Mesenchymal stem cell (in vitro differentiated cells and primary cell): Measurements from ENCODE around the gene CEP89.

Experiments used
- DNase-seq: peaks from one replicate; pipeline ENCODE4 v3.0.0-alpha.2; 2013
- H2AFZ ChIP-seq: one replicate; pipeline ENCODE4 v1.6.1; 2013; ENCODE audit warnings: low read depth, mild to moderate bottlenecking, control low read depth, inconsistent platforms, low read length, moderate library complexity
- H2AK5ac ChIP-seq: 2 replicates; pipeline ENCODE4 v1.6.1; 2013; ENCODE audit warnings: low read length, moderate library complexity, mild to moderate bottlenecking, inconsistent platforms; ENCODE audit not compliant: severe bottlenecking
- H2BK120ac ChIP-seq: one replicate; pipeline ENCODE4 v1.6.1; 2013; ENCODE audit warnings: low read depth, mild to moderate bottlenecking, inconsistent platforms, low read length, moderate library complexity
- H2BK12ac ChIP-seq, 2 experiments: one replicate each; pipeline ENCODE4 v1.6.1; 2013; ENCODE audit warnings: inconsistent platforms in 2 of 2, low read length in 2 of 2, mild to moderate bottlenecking in 2 of 2, moderate library complexity in 2 of 2, control low read depth in 1 of 2
- H2BK15ac ChIP-seq: one replicate; pipeline ENCODE4 v1.6.1; 2013; ENCODE audit warnings: mild to moderate bottlenecking, low read depth, inconsistent platforms; ENCODE audit not compliant: poor library complexity, severe bottlenecking
- H2BK5ac ChIP-seq: 2 replicates; pipeline ENCODE4 v1.6.1; 2013; ENCODE audit warnings: low read depth, mild to moderate bottlenecking, low read length, control low read depth, inconsistent platforms; ENCODE audit not compliant: poor library complexity, severe bottlenecking
- H3K14ac ChIP-seq, 2 experiments: one replicate each; pipeline ENCODE4 v1.6.1; 2013; ENCODE audit warnings: inconsistent platforms in 2 of 2, low read length in 2 of 2, control low read depth in 1 of 2, mild to moderate bottlenecking in 1 of 2, moderate library complexity in 1 of 2
- H3K18ac ChIP-seq, 2 experiments: one replicate each; pipeline ENCODE4 v1.6.1; 2013; ENCODE audit warnings: inconsistent platforms in 2 of 2, low read length in 2 of 2, control low read depth in 1 of 2, low read depth in 1 of 2, mild to moderate bottlenecking in 1 of 2
- H3K23ac ChIP-seq, 2 experiments: one replicate each; pipeline ENCODE4 v1.6.1; 2013; ENCODE audit warnings: inconsistent platforms in 2 of 2, low read length in 2 of 2, mild to moderate bottlenecking in 2 of 2, moderate library complexity in 2 of 2, control low read depth in 1 of 2
- H3K27ac ChIP-seq: 2 replicates; pipeline ENCODE4 v1.5.1; 2013; ENCODE audit warnings: mild to moderate bottlenecking, moderate library complexity, low read length, control low read depth, inconsistent platforms; ENCODE audit not compliant: poor library complexity, severe bottlenecking
- H3K27me3 ChIP-seq, 2 experiments: 2 replicates each; pipeline versions ENCODE4 v1.6.1 to v1.7.0; 2013; ENCODE audit warnings: low read length in 2 of 2, mild to moderate bottlenecking in 2 of 2, moderate library complexity in 2 of 2, control low read depth in 1 of 2, inconsistent platforms in 1 of 2; ENCODE audit not compliant: control insufficient read depth in 1 of 2, insufficient read depth in 1 of 2
- H3K36me3 ChIP-seq, 2 experiments: 2 replicates each; pipeline versions ENCODE4 v1.6.1 to v1.7.0; 2013; ENCODE audit warnings: low read length in 2 of 2, control low read depth in 1 of 2, inconsistent platforms in 1 of 2, low read depth in 1 of 2, mild to moderate bottlenecking in 1 of 2; ENCODE audit not compliant: insufficient read depth in 2 of 2, control insufficient read depth in 1 of 2
- H3K4ac ChIP-seq, 2 experiments: one replicate each; pipeline ENCODE4 v1.6.1; 2013; ENCODE audit warnings: inconsistent platforms in 2 of 2, low read length in 2 of 2, mild to moderate bottlenecking in 2 of 2, moderate library complexity in 2 of 2, control low read depth in 1 of 2, low read depth in 1 of 2
- H3K4me1 ChIP-seq: 2 replicates; pipeline ENCODE4 v1.6.1; 2013; ENCODE audit warnings: low read depth, low read length, control low read depth; ENCODE audit not compliant: control insufficient read depth, insufficient read depth
- H3K4me2 ChIP-seq: 2 replicates; pipeline ENCODE4 v1.6.1; 2013; ENCODE audit warnings: low read length, mild to moderate bottlenecking, inconsistent platforms; ENCODE audit not compliant: poor library complexity, severe bottlenecking
- H3K4me3 ChIP-seq, 2 experiments: 2 replicates each; pipeline versions ENCODE4 v1.5.1 to v1.7.0; 2013; ENCODE audit warnings: low read length in 2 of 2, mild to moderate bottlenecking in 2 of 2, control low read depth in 1 of 2, low read depth in 1 of 2; ENCODE audit not compliant: insufficient read depth in 1 of 2
- H3K79me1 ChIP-seq: replicated peaks from 2 replicates; pipeline ENCODE4 v1.6.1; 2013; ENCODE audit warnings: mild to moderate bottlenecking, control low read depth, low read length, inconsistent platforms; ENCODE audit not compliant: poor library complexity, severe bottlenecking
- H3K9ac ChIP-seq: 2 replicates; pipeline ENCODE4 v1.7.0; 2013; ENCODE audit warnings: mild to moderate bottlenecking, low read length, moderate library complexity
- H3K9me3 ChIP-seq: 2 replicates; pipeline ENCODE4 v1.7.0; 2013; ENCODE audit warnings: mild to moderate bottlenecking, low read length; ENCODE audit not compliant: control insufficient read depth
- H4K8ac ChIP-seq: one replicate; pipeline ENCODE4 v1.6.1; 2013; ENCODE audit warnings: inconsistent platforms, mild to moderate bottlenecking, low read length, moderate library complexity
- H4K91ac ChIP-seq: one replicate; pipeline ENCODE4 v1.6.1; 2013; ENCODE audit warnings: mild to moderate bottlenecking, low read length, inconsistent platforms
- WGBS: methylation state at CpG from one replicate; pipeline ENCODE4 v1.1.7; 2013; ENCODE audit warnings: mixed read lengths; 5-methylcytosine and 5-hydroxymethylcytosine counted together

CEP89 gene

GRCh38 chr19:32874605-32875004 is 97.2 kb downstream of the CEP89 start:
- Histone ChIP-seq H3K4me1 (peaks cover 18% of the 10 kb centered on the region), H2BK5ac (no peak overlapping the region), H3K9ac (no peak overlapping the region), H4K91ac (no peak overlapping the region), H3K27ac (no peak overlapping the region), H3K9me3 (no peaks in the 10 kb centered on the region), H4K8ac (no peak overlapping the region), H3K4me2 (no peak overlapping the region), H3K27me3 (peaks cover 0 to 6% of the 10 kb centered on the region in 2 experiments), H3K36me3 (peaks cover 21 to 22% of the 10 kb centered on the region in 2 experiments), H2AK5ac (no peak overlapping the region), H2AFZ (no peak overlapping the region), H3K4ac (no peak overlapping the region), H2BK12ac (no peak overlapping the region), H3K14ac (no peak overlapping the region), H3K23ac (no peak overlapping the region), H2BK120ac (no peak overlapping the region), H3K4me3 (no peak overlapping the region), H3K18ac (no peak overlapping the region), H3K79me1 (no peaks in the 10 kb centered on the region), H2BK15ac (no peak overlapping the region)
- WGBS = 79% methylated on average over 9 of the region's 9 CpGs
- DNase-seq = no peak

- 87% methylated on average over 16 of the region's 18 CpGs for WGBS
- H3K23ac ChIP-seq = no peak overlapping the region
- no peaks in the 10 kb centered on the region for H3K9me3 ChIP-seq
- peaks cover 23% of the 10 kb centered on the region for H3K4me1 ChIP-seq
- H3K4me2 ChIP-seq = no peak overlapping the region
- H2AFZ ChIP-seq = no peak overlapping the region
- no peak overlapping the region for H3K14ac ChIP-seq
- no peak overlapping the region for H3K9ac ChIP-seq
- no peak overlapping the region for H3K4me3 ChIP-seq
- no peak overlapping the region for H4K91ac ChIP-seq
- no peak overlapping the region for H2AK5ac ChIP-seq
- H2BK12ac ChIP-seq = no peak overlapping the region
- H3K79me1 ChIP-seq = no peaks in the 10 kb centered on the region
- no peak overlapping the region for H2BK15ac ChIP-seq
- no peak for DNase-seq
- H3K27me3 ChIP-seq = peaks cover 0 to 6% of the 10 kb centered on the region in 2 experiments
- H2BK5ac ChIP-seq = no peak overlapping the region
- H3K27ac ChIP-seq = no peak overlapping the region
- no peak overlapping the region for H4K8ac ChIP-seq
- peaks cover 9 to 11% of the 10 kb centered on the region in 2 experiments for H3K36me3 ChIP-seq
- no peak overlapping the region for H3K18ac ChIP-seq
- H2BK120ac ChIP-seq = no peak overlapping the region
- no peak overlapping the region for H3K4ac ChIP-seq
Observed at GRCh38 chr19:32873247-32873959, 98.4 kb downstream of the CEP89 start.

GRCh38 chr19:32872391-32872790 is 99.4 kb downstream of the CEP89 start:
- Histone ChIP-seq H3K9me3 (no peaks in the 10 kb centered on the region), H2AK5ac (no peak overlapping the region), H2BK15ac (no peak overlapping the region), H3K4me2 (no peak overlapping the region), H3K27me3 (peaks cover 0 to 6% of the 10 kb centered on the region in 2 experiments), H2BK12ac (no peak overlapping the region), H3K36me3 (peaks cover 3 to 5% of the 10 kb centered on the region in 2 experiments), H4K8ac (no peak overlapping the region), H3K4me3 (no peak overlapping the region), H3K18ac (no peak overlapping the region), H3K9ac (no peak overlapping the region), H3K14ac (no peak overlapping the region), H3K27ac (no peak overlapping the region), H2BK5ac (no peak overlapping the region), H3K4ac (no peak overlapping the region), H3K4me1 (peaks cover 24% of the 10 kb centered on the region), H2AFZ (no peak overlapping the region), H3K79me1 (no peaks in the 10 kb centered on the region), H2BK120ac (no peak overlapping the region), H4K91ac (no peak overlapping the region), H3K23ac (no peak overlapping the region)
- no peak for DNase-seq
- WGBS = 88% methylated on average over 3 of the region's 3 CpGs

GRCh38 chr19:32870981-32871451 is 100.7 kb downstream of the CEP89 start:
- no peak overlapping the region for H3K4me3 ChIP-seq
- peaks cover 15% of the 10 kb centered on the region for H3K4me1 ChIP-seq
- no peak overlapping the region for H3K4me2 ChIP-seq
- H4K8ac ChIP-seq = no peak overlapping the region
- no peak overlapping the region for H2BK15ac ChIP-seq
- no peak overlapping the region for H3K4ac ChIP-seq
- H2AFZ ChIP-seq = no peak overlapping the region
- H3K9me3 ChIP-seq = no peaks in the 10 kb centered on the region
- H2BK12ac ChIP-seq = no peak overlapping the region
- H3K27me3 ChIP-seq = peaks cover 0 to 10% of the 10 kb centered on the region in 2 experiments
- H3K79me1 ChIP-seq = no peaks in the 10 kb centered on the region
- H3K36me3 ChIP-seq = peaks cover 0 to 5% of the 10 kb centered on the region in 2 experiments
- H3K9ac ChIP-seq = no peak overlapping the region
- no peak overlapping the region for H3K18ac ChIP-seq
- no peak overlapping the region for H2BK120ac ChIP-seq
- no peak overlapping the region for H2BK5ac ChIP-seq
- H3K23ac ChIP-seq = no peak overlapping the region
- no peak overlapping the region for H3K14ac ChIP-seq
- WGBS = 80% methylated on average over 12 of the region's 12 CpGs
- no peak for DNase-seq
- no peak overlapping the region for H4K91ac ChIP-seq
- H3K27ac ChIP-seq = no peak overlapping the region
- no peak overlapping the region for H2AK5ac ChIP-seq
